Peyer's patch (tissue), 4 donors: Measurements from ENCODE around the gene NOS1AP.

Experiments
- POLR2A ChIP-seq, 2 donors: fragments of 450-650 bp; IDR thresholded peaks; one replicate each; pipeline ENCODE4 v1.5.1; 2017; ENCODE audit warnings: antibody characterized with exemption in 2 of 2, mild to moderate bottlenecking in 2 of 2, moderate library complexity in 2 of 2
- TF ChIP-seq, protein P1 (sequence below), 6 experiments: fragments of 450-650 bp in 4 of 6; fragments of 200-600 bp in 2 of 6; sonication (generic) in 1 of 6; IDR thresholded peaks; one replicate each; pipeline ENCODE4 v1.5.1; 2017 to 2019; ENCODE audit warnings: antibody characterized with exemption in 6 of 6, mild to moderate bottlenecking in 3 of 6, moderate library complexity in 1 of 6

- TF ChIP-seq, protein P1, sequence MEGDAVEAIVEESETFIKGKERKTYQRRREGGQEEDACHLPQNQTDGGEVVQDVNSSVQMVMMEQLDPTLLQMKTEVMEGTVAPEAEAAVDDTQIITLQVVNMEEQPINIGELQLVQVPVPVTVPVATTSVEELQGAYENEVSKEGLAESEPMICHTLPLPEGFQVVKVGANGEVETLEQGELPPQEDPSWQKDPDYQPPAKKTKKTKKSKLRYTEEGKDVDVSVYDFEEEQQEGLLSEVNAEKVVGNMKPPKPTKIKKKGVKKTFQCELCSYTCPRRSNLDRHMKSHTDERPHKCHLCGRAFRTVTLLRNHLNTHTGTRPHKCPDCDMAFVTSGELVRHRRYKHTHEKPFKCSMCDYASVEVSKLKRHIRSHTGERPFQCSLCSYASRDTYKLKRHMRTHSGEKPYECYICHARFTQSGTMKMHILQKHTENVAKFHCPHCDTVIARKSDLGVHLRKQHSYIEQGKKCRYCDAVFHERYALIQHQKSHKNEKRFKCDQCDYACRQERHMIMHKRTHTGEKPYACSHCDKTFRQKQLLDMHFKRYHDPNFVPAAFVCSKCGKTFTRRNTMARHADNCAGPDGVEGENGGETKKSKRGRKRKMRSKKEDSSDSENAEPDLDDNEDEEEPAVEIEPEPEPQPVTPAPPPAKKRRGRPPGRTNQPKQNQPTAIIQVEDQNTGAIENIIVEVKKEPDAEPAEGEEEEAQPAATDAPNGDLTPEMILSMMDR (IDR thresholded peaks at IDR 0.05), result no peak
- TF ChIP-seq POLR2A (IDR thresholded peaks at IDR 0.05), result no peak
Observed at GRCh38 chr1:162157469-162157868, 88.0 kb downstream of the NOS1AP start.
